ENCODE data around the gene TMEM131. TPM values are rescaled to one million over a fixed set of nuclear protein-coding genes. Genes with fewer than 3 reads are reported as not detected.
A peak's percentile ranks its signal among the peaks of the same experiment; 100 is the strongest.

TMEM131 gene
- total and polyA plus RNA-seq, 10 of the 15 experiments (the other 5 are each of a cell fraction or from before 2014, with no cell fraction given): 6.0 to 48.2 (median 23.2) TPM

DNA sequence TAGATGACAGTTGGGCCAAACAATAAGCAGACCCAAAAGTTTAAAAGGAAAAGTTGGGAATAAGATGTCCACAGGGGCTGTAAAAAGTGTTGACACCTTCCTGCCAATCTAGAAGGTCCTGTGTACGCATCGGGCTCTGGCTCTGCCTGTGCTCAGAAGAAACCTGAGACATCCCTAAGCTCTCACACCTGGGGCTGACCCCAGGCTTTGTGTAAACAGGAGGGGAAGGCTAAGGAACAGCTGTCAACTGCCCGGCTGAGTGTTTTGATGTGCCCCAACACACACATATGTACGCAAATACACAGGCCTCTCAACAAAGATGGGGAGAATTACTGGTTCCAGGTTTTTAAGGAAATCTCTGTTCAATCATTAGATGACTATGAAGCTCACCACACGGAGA, 59.5 kb downstream of the TMEM131 start (continued):
- no peak for TF ChIP-seq PML (IDR thresholded peaks at IDR 0.05; ENCODE audit: low read length)
- TF ChIP-seq, protein P1, sequence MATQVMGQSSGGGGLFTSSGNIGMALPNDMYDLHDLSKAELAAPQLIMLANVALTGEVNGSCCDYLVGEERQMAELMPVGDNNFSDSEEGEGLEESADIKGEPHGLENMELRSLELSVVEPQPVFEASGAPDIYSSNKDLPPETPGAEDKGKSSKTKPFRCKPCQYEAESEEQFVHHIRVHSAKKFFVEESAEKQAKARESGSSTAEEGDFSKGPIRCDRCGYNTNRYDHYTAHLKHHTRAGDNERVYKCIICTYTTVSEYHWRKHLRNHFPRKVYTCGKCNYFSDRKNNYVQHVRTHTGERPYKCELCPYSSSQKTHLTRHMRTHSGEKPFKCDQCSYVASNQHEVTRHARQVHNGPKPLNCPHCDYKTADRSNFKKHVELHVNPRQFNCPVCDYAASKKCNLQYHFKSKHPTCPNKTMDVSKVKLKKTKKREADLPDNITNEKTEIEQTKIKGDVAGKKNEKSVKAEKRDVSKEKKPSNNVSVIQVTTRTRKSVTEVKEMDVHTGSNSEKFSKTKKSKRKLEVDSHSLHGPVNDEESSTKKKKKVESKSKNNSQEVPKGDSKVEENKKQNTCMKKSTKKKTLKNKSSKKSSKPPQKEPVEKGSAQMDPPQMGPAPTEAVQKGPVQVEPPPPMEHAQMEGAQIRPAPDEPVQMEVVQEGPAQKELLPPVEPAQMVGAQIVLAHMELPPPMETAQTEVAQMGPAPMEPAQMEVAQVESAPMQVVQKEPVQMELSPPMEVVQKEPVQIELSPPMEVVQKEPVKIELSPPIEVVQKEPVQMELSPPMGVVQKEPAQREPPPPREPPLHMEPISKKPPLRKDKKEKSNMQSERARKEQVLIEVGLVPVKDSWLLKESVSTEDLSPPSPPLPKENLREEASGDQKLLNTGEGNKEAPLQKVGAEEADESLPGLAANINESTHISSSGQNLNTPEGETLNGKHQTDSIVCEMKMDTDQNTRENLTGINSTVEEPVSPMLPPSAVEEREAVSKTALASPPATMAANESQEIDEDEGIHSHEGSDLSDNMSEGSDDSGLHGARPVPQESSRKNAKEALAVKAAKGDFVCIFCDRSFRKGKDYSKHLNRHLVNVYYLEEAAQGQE (IDR thresholded peaks at IDR 0.05; ENCODE audit: low read depth, low read length): no peak
- TF ChIP-seq IKZF1 (conservative IDR thresholded peaks at IDR 0.05): peak; percentile 43
- no peak for TF ChIP-seq HDAC6 (IDR thresholded peaks at IDR 0.05; ENCODE audit: unreplicated experiment)
- no peak for TF ChIP-seq EZH2 (IDR thresholded peaks at IDR 0.05; ENCODE audit: borderline replicate concordance, control insufficient read depth, low read depth, low read length)
- no peak for TF ChIP-seq HSF1 (IDR thresholded peaks at IDR 0.05; ENCODE audit: low read depth, low read length)
- TF ChIP-seq ZNF207 (IDR thresholded peaks at IDR 0.05; ENCODE audit: borderline replicate concordance): no peak
- peak; percentile 42 to 44; a peak in 2 of 4 replicates for TF ChIP-seq IKZF2 (IDR thresholded peaks at IDR 0.05)
- no peak for TF ChIP-seq CHD4 (IDR thresholded peaks at IDR 0.05)
- no peak for TF ChIP-seq RUNX3 (IDR thresholded peaks at IDR 0.05; ENCODE audit: low read length)
- 0 out of 2 replicates have a peak, but pooled peaks have one; percentile 16 for TF ChIP-seq EED (IDR thresholded peaks at IDR 0.05; ENCODE audit: low read depth)
- TF ChIP-seq NR2C2 (IDR thresholded peaks at IDR 0.05; ENCODE audit: borderline replicate concordance, control insufficient read depth, insufficient read length, low read depth): no peak

Data from GM12878 (cell line).